CD4-positive, alpha-beta T cell treated with Interleukin-15 for 1 hour (primary cell): ENCODE results near the gene GPR4.

Experiments used
- DNase-seq: peaks from one replicate; pipeline ENCODE4 v3.0.0-alpha.2; 2020

GPR4 gene

DNA sequence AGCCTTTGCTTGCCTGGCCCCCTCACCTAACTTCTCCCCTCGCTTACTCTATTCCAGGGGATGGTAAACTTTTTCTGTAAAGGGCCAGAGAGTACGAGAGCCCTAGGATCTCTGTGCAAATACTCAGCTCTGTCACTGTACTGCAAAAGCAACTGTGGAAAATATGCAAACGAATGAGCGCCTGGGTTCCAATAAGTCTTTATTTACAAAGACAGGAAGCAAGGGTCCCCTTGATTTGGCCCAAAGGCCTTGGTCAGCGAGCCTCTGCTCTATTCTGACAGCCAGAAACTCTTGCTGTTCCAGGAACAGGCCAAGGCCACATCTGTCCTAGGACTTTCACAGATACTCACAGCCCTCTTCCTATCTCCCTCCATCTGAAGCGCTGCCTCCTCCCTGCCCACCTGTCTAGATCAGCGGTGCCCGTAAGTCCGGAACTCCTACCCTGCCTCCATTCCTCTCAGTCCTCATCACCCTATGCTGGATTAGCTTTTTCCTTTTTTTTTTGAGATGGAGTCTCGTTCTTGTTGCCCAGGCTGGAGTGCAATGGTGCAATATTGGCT is 54.7 kb downstream of the GPR4 start:
- no peak for DNase-seq

- DNase-seq: no peak
Observed at GRCh38 chr19:45542234-45542668, 59.8 kb downstream of the GPR4 start.
